CD4-positive, CD25-positive, alpha-beta regulatory T cell (primary cell): ENCODE measurements around the gene EIF5. TPM values are rescaled to one million over a fixed set of nuclear protein-coding genes. Genes with fewer than 3 reads are reported as not detected.

Experiments
- ATAC-seq, 2 donors: fragments of 150-1000 bp; cut with Tn5 transposase; one replicate each; pipeline ENCODE4 v1.10.0; 2021; ENCODE audit warnings: low read depth in 2 of 2, moderate number of reproducible peaks in 2 of 2, moderate library complexity in 1 of 2
- DNase-seq, 3 donors: peaks; one replicate each; pipeline versions ENCODE4 v3.0.0 to v3.0.0-alpha.2; 2012 to 2022; ENCODE audit warnings: mixed read lengths in 1 of 3
- H3K27ac ChIP-seq: one replicate; pipeline ENCODE4 v1.7.0; 2013; ENCODE audit warnings: mild to moderate bottlenecking, low read length; ENCODE audit not compliant: insufficient read depth, poor library complexity, severe bottlenecking
- H3K27me3 ChIP-seq: one replicate; pipeline ENCODE4 v1.7.0; 2013; ENCODE audit warnings: low read length; ENCODE audit not compliant: control insufficient read depth, insufficient read depth
- H3K36me3 ChIP-seq: one replicate; pipeline ENCODE4 v1.7.0; 2013; ENCODE audit warnings: mild to moderate bottlenecking, low read length, moderate library complexity; ENCODE audit not compliant: control insufficient read depth, insufficient read depth
- H3K4me1 ChIP-seq: 2 replicates; pipeline ENCODE4 v1.7.0; 2013; ENCODE audit warnings: mild to moderate bottlenecking, low read length; ENCODE audit not compliant: insufficient read depth, control insufficient read depth, poor library complexity, severe bottlenecking
- H3K4me3 ChIP-seq: one replicate; pipeline ENCODE4 v1.7.0; 2013; ENCODE audit warnings: low read depth, mild to moderate bottlenecking, low read length, moderate library complexity
- H3K9me3 ChIP-seq, 2 experiments: 1 replicate in 1 of 2; 2 replicates in 1 of 2; pipeline ENCODE4 v1.7.0; 2013; ENCODE audit warnings: low read length in 2 of 2, mild to moderate bottlenecking in 1 of 2, moderate library complexity in 1 of 2; ENCODE audit not compliant: control insufficient read depth in 2 of 2
- H3K27ac Mint-ChIP-seq, 3 donors: one replicate each; pipeline ENCODE4 v1.8.0; 2020 to 2022; ENCODE audit warnings: mild to moderate bottlenecking in 3 of 3, mixed read lengths in 3 of 3, moderate library complexity in 2 of 3
- H3K27me3 Mint-ChIP-seq: one replicate; pipeline ENCODE4 v1.8.0; 2022; ENCODE audit warnings: mild to moderate bottlenecking, mixed read lengths
- H3K36me3 Mint-ChIP-seq: one replicate; pipeline ENCODE4 v1.8.0; 2020; ENCODE audit warnings: mixed read lengths
- H3K4me1 Mint-ChIP-seq, 4 donors: one replicate each; pipeline ENCODE4 v1.8.0; 2020 to 2022; ENCODE audit warnings: mixed read lengths in 4 of 4, mild to moderate bottlenecking in 1 of 4
- H3K4me3 Mint-ChIP-seq, 4 donors: one replicate each; pipeline ENCODE4 v1.8.0; 2020 to 2022; ENCODE audit warnings: mild to moderate bottlenecking in 4 of 4, mixed read lengths in 4 of 4, moderate library complexity in 3 of 4
- H3K9me3 Mint-ChIP-seq, 7 donors: one replicate each; pipeline ENCODE4 v1.8.0; 2020 to 2022; ENCODE audit warnings: mixed read lengths in 7 of 7, mild to moderate bottlenecking in 3 of 7, moderate library complexity in 2 of 7
- polyA plus RNA-seq, 4 donors: library from polyadenylated mRNA; unstranded; fragments of 300-500 nt; fragmentation: Illumina TruSeq; gene quantifications; one replicate each; pipeline ENCODE4 v1.2.3, GENCODE V29; 2021
- total RNA-seq: library from RNA; stranded (reverse); gene quantifications from one replicate; pipeline ENCODE4 v1.2.3, GENCODE V29; 2022

Gene EIF5
- total and polyA plus RNA-seq, 5 donors from 2014 or later, result 364 to 675 (median 373) TPM

DNA sequence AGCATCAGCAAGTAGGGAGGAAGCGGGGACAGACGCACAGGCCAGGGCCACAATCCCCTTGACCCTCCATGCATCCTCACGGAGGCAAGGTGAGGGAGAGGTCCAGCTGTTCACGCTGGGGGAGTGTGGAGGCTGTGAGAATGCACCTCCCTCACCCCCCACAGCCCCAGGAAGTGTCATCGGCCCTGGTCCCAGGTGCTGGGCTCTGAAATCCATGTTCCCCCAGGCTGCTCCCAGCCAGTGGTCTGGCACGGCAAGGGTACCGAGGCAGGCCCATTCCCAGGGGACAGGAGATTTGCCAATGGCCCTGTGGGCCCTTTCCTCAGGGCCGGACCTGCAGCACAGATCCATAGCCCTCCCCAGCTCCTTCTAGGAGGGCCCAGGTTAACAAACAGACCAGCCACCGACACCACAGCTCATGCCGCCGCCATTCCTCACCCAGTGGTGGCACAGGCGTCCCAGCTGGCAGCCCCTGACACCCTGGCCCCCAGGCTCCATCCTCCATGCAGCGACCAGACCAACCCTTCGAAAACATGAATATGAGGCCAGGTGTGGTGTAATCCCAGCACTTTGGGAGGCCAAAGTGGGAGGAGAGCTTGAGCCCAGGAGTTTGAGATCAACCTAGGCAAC, 21.9 kb upstream of the EIF5 start:
- no peaks in the 10 kb centered on the region for H3K36me3 ChIP-seq
- Mint-ChIP-seq H3K27ac (no peak overlapping the region), H3K9me3 (peaks cover 0 to 2% (median 0%) of the 10 kb centered on the region in 7 donors), H3K4me1 (no peaks in the 10 kb centered on the region), H3K4me3 (no peak overlapping the region), H3K36me3 (no peaks in the 10 kb centered on the region), H3K27me3 (peaks cover 27% of the 10 kb centered on the region)
- ATAC-seq, result no peak
- H3K4me1 ChIP-seq, result no peaks in the 10 kb centered on the region
- no peak for DNase-seq
- H3K4me3 ChIP-seq, result no peak overlapping the region
- H3K9me3 ChIP-seq, result no peaks in the 10 kb centered on the region
- no peaks in the 10 kb centered on the region for H3K27me3 ChIP-seq
- no peak overlapping the region for H3K27ac ChIP-seq

DNA sequence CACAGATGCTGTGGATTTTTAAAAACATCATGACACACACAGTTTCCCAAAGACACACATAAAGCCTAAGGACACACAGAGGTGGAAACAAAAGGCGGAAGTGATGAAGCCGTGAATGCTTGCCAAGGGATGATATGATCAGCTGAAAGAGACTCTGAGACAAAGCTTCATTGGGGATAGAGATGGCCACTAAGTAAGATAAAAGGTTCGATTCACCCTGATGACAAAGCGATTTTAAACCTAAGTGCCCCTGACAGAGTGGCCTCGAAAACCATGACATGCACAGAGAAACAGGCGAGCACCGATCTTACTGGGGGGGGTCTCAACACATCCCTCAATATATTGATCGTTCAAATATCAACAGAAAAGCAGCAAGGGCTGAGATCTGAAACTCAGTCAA, 20.3 kb upstream of the EIF5 start:
- Mint-ChIP-seq H3K27ac (no peak overlapping the region), H3K9me3 (peaks cover 0 to 3% (median 0%) of the 10 kb centered on the region in 7 donors), H3K36me3 (no peaks in the 10 kb centered on the region), H3K4me3 (no peak overlapping the region), H3K4me1 (no peaks in the 10 kb centered on the region), H3K27me3 (peaks cover 21% of the 10 kb centered on the region)
- DNase-seq, result no peak
- H3K9me3 ChIP-seq, result no peaks in the 10 kb centered on the region
- H3K36me3 ChIP-seq, result no peaks in the 10 kb centered on the region
- H3K27ac ChIP-seq, result no peak overlapping the region
- no peaks in the 10 kb centered on the region for H3K4me1 ChIP-seq
- H3K27me3 ChIP-seq, result no peaks in the 10 kb centered on the region
- no peak overlapping the region for H3K4me3 ChIP-seq
- no peak for ATAC-seq

DNA sequence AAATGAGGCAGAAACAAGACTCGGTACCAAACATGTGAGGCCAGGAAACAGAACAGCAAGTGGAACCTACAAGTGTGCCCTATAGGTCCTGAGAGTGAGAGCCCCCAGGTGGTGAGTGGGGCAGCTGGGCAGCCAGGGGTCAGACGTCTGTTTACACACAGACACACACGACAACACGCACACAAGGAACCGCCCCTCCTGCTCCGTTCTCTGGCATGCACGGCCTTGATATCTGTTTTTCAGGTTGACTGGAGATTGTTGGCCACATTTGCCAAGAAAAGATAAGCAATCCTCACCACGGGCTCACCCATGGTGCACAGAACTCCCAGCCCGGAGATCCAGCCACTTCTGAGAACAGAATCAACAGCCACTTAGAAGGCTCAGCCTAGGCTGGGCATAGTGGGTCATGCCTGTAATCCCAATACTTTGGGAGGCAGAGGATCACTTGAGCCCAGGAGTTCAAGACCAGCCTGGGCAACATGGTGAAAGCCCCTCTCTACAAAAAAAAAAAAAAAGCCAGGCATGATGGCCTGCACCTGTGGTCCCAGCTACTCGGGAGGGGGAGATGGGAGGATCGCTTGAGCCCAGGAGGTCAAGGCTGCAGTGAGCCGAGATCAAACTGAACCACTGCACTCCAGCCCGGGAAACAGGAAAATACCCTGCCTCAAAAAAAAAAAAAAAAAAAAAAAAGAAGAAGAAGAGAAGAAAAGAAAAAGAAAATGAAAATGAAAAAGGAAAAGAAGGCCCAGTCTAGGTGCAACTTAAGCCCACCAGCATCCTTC, 19.4 kb upstream of the EIF5 start:
- no peaks in the 10 kb centered on the region for H3K4me1 Mint-ChIP-seq
- H3K36me3 Mint-ChIP-seq, result no peaks in the 10 kb centered on the region
- Histone ChIP-seq H3K4me3 (no peak overlapping the region), H3K36me3 (no peaks in the 10 kb centered on the region), H3K4me1 (no peaks in the 10 kb centered on the region), H3K27ac (no peak overlapping the region), H3K9me3 (no peaks in the 10 kb centered on the region), H3K27me3 (peaks cover 2% of the 10 kb centered on the region)
- ATAC-seq (no peak), DNase-seq (no peak)
- H3K4me3 Mint-ChIP-seq, result no peak overlapping the region
- peaks cover 29% of the 10 kb centered on the region for H3K27me3 Mint-ChIP-seq
- no peak overlapping the region for H3K27ac Mint-ChIP-seq
- H3K9me3 Mint-ChIP-seq, result peaks cover 0 to 5% (median 0%) of the 10 kb centered on the region in 7 donors

DNA sequence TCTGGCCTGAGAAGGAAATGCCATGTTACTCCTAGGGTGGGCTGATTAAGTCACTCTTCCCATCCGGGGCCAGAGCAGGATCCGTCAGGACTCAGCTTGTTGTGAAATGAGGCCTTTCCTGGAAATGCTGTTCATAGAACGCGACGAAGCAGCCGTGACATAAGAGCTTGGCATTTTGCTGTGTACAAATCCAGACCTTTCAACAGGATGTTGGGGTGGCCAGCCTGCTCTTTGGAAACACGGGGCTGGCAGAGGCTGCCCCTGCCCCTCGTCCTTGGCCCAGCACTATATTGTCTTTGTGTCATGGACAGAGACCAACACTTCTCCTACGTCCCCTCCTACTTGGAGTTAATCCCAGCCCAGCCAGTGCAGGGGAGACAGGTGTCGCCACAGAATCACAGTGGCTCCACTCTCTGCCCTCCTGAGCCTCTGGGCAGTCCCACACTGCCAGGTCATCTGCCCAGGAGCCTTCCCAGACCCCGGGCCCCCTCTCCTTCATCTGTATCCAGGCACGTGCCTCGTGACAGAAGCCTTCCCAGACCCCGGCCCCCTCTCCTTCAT, 18.6 kb upstream of the EIF5 start:
- Mint-ChIP-seq H3K4me3 (no peak overlapping the region), H3K4me1 (no peaks in the 10 kb centered on the region), H3K27me3 (peaks cover 29% of the 10 kb centered on the region), H3K9me3 (peaks cover 0 to 3% (median 0%) of the 10 kb centered on the region in 7 donors), H3K36me3 (no peaks in the 10 kb centered on the region), H3K27ac (no peak overlapping the region)
- Histone ChIP-seq H3K4me1 (no peaks in the 10 kb centered on the region), H3K4me3 (no peak overlapping the region), H3K36me3 (no peaks in the 10 kb centered on the region), H3K27ac (no peak overlapping the region), H3K27me3 (peaks cover 2% of the 10 kb centered on the region), H3K9me3 (no peaks in the 10 kb centered on the region)
- ATAC-seq, result no peak
- DNase-seq, result no peak

GRCh38 chr14:103315941-103316340, 18.1 kb upstream of the EIF5 start:
- Histone ChIP-seq H3K27ac (no peak overlapping the region), H3K4me3 (no peak overlapping the region), H3K9me3 (no peaks in the 10 kb centered on the region), H3K27me3 (peaks cover 2% of the 10 kb centered on the region), H3K36me3 (no peaks in the 10 kb centered on the region), H3K4me1 (no peaks in the 10 kb centered on the region)
- Mint-ChIP-seq H3K9me3 (peaks cover 0 to 3% (median 0%) of the 10 kb centered on the region in 7 donors), H3K27me3 (peaks cover 30% of the 10 kb centered on the region), H3K4me3 (no peak overlapping the region), H3K36me3 (no peaks in the 10 kb centered on the region), H3K4me1 (no peaks in the 10 kb centered on the region), H3K27ac (no peak overlapping the region)
- DNase-seq, result no peak
- no peak for ATAC-seq

DNA sequence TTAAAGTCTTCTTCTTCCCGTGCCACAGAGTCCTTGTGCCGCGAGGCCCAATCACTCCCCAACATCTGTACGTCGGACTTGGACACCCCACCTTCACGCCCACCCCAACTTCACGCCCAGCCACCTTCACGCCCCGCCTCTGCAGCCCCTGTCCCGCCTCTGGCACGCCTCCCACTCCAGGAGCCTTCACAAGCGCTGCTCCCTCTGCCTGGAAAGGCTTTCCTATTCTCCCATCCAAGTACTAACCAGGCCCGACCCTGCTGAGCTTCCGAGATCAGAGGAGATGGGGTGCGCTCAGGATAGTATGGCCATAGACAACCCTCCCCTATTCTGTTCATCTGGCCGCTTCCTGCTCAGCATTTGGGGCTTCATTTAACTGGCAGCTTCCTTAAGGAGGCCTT, 17.3 kb upstream of the EIF5 start:
- H3K27me3 ChIP-seq, result peaks cover 2% of the 10 kb centered on the region
- no peak for ATAC-seq
- peaks cover 0 to 3% (median 0%) of the 10 kb centered on the region in 7 donors for H3K9me3 Mint-ChIP-seq
- H3K27me3 Mint-ChIP-seq, result peaks cover 37% of the 10 kb centered on the region
- no peaks in the 10 kb centered on the region for H3K36me3 Mint-ChIP-seq
- H3K36me3 ChIP-seq, result no peaks in the 10 kb centered on the region
- no peak overlapping the region for H3K27ac ChIP-seq
- H3K4me3 ChIP-seq, result no peak overlapping the region
- H3K4me1 ChIP-seq, result no peaks in the 10 kb centered on the region
- DNase-seq, result no peak
- no peak overlapping the region for H3K4me3 Mint-ChIP-seq
- H3K9me3 ChIP-seq, result no peaks in the 10 kb centered on the region
- H3K27ac Mint-ChIP-seq, result no peak overlapping the region
- H3K4me1 Mint-ChIP-seq, result no peaks in the 10 kb centered on the region

DNA sequence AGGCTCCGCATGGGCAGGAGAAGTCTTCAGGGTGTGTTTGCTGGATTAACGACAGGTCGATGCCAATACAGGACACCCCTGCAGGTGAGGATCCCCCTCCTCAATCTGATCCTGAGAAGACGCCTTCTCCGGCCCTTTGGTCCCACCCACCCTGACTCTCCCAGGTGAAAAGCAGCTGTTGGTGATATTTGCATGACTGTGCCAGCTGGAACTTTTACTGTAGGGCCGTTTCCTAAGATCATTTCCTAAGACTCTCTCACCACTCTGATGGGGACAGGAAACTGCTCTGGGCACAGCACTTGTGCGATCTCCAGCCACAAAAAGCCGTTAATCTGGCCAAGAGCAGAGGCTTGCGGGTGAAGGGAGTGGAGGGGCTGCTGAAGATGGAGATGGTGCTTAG, 16.8 kb upstream of the EIF5 start:
- no peaks in the 10 kb centered on the region for H3K4me1 ChIP-seq
- no peak overlapping the region for H3K27ac ChIP-seq
- H3K9me3 Mint-ChIP-seq, result peaks cover 0 to 3% (median 0%) of the 10 kb centered on the region in 7 donors
- H3K27me3 Mint-ChIP-seq, result peaks cover 37% of the 10 kb centered on the region
- peaks cover 5% of the 10 kb centered on the region for H3K27me3 ChIP-seq
- no peak for ATAC-seq
- no peaks in the 10 kb centered on the region for H3K36me3 Mint-ChIP-seq
- no peaks in the 10 kb centered on the region for H3K9me3 ChIP-seq
- no peaks in the 10 kb centered on the region for H3K36me3 ChIP-seq
- no peaks in the 10 kb centered on the region for H3K4me1 Mint-ChIP-seq
- H3K27ac Mint-ChIP-seq, result no peak overlapping the region
- no peak overlapping the region for H3K4me3 Mint-ChIP-seq
- no peak overlapping the region for H3K4me3 ChIP-seq
- no peak for DNase-seq
